GM12873 (cell line): ENCODE data around the gene CYTH3.

Source experiments
- TF ChIP-seq, protein P1 (sequence below): IDR thresholded peaks from 2 replicates; pipeline ENCODE4 v1.5.1; 2012; ENCODE audit warnings: low read depth, mild to moderate bottlenecking, moderate library complexity, low read length, control low read depth; ENCODE audit not compliant: insufficient read depth; ENCODE audit errors: missing control alignments

Gene CYTH3

DNA sequence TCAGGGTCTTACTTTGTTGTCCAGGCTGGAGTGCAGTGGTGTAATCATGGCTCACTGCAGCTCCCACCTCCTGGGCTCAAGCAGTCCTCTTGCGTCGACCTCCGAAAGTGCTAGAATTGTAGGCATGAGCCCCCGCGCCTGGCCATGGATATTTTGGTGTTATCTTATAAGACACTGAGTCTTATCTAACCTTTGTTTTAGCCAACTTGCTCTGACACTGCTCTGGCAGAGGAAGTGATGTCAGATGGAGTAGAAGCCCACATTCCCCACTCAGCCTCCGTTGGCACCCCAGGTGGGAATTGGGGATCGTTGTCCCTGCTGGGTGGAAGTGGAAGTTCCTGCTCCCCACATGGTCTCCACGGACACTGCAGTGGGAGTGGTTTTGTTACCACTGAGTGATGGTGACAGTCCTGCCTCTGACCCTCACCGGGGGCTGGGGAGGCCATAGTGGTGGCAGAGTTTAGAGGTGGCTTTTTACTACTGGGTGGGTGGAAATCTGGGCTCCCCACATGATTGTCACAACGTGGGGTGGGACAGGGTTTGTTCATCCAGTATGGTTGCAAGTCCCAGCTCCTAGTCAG, 142.3 kb downstream of the CYTH3 start:
- TF ChIP-seq, protein P1, sequence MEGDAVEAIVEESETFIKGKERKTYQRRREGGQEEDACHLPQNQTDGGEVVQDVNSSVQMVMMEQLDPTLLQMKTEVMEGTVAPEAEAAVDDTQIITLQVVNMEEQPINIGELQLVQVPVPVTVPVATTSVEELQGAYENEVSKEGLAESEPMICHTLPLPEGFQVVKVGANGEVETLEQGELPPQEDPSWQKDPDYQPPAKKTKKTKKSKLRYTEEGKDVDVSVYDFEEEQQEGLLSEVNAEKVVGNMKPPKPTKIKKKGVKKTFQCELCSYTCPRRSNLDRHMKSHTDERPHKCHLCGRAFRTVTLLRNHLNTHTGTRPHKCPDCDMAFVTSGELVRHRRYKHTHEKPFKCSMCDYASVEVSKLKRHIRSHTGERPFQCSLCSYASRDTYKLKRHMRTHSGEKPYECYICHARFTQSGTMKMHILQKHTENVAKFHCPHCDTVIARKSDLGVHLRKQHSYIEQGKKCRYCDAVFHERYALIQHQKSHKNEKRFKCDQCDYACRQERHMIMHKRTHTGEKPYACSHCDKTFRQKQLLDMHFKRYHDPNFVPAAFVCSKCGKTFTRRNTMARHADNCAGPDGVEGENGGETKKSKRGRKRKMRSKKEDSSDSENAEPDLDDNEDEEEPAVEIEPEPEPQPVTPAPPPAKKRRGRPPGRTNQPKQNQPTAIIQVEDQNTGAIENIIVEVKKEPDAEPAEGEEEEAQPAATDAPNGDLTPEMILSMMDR: no peak

DNA sequence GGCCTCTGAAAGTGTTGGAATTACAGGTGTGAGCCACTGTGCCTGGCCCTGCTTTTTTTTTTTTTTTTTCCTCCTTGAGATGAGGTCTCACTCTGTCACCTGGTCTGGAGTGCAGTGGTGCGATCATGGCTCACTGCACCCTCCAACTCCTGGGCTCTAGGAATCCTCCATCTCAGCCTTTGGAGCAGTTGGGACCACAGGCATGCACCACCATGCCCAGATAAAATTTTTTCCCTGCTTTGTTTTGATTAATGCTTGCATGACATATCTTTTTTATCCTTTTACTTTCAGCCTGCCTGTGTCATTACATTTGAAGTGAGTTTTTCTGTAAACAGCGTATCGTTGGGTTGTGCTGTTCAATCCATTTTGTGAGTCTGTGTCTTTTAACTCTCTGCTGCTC, 144.2 kb downstream of the CYTH3 start:
- TF ChIP-seq, protein P1: no peak

DNA sequence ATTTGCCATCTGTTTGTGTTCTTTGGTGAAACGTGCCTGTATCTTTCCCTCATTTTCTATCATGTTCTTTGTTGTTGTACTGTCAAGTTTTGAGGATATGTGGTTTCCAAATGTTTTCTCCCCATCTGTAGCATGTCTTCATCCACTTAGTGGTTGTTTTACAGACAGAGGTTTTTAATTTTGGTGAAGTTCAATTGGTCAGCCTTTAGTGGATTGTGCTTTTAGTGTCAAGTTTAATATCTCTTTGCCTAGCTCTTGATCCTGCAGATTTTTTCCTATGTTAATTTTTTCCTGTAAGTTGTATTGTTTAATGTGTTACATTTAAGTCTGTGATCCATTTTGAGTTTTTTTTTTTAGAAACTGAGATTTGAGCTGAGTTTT, 145.3 kb downstream of the CYTH3 start:
- TF ChIP-seq, protein P1: no peak

GRCh38 chr7:6123843-6124242, 148.6 kb downstream of the CYTH3 start:
- TF ChIP-seq, protein P1: no peak

DNA sequence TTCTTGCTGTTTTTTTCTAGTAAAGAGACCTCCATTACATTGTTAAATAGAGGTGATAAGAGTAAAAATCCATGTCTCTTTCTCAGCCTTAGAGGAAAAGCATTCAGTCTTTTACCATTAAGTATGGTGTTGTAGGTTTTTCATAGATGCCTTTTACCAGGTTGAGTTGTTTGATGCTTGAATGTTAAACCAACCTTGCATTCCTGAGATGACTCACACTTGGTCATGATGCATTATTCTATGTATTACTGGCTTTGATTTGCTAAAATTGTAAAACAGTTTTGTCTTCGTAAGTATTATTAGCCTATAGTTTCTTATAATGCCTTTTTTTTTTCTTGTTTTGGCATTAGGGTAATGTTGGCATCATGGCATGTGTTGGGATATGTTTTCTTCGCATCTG, 151.3 kb downstream of the CYTH3 start:
- TF ChIP-seq, protein P1: no peak

DNA sequence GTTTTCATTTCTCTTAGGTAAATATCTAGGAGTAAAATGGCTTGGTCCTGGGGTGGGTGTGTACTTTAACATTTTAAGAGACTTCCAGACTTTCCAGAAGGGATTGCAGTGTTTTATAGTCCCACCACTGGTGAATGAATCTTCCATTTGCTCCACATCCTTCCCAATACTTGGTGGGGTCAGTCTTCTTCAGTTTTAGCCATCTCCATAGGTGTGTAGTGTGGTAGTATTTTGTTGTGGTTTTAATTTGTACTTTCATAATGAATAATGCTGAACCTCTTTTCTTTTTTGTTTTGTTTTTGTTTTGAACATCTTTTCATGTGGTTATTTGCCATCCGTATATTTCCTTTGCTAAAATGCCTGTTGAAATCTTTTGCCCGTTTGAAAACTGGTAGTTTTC, 154.9 kb downstream of the CYTH3 start:
- TF ChIP-seq, protein P1: no peak

DNA sequence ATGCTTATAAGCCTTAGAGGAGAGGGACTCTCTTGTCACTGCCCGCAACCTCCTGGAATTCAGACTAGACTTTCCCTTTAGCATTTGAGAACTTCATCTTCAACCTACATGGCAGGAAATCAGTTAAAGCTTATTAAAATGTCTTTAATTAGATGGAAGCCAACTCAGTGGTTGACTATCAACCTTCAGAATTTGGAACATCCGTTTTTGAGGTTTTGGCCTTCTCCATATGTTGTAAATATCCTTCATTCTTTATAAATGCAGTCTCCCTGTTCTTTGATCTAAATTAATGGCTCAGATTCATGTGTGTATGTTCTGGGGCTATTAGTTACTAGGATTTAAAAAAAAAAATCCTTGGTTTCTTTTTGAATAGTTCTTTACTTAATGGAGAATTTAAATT, 156.2 kb downstream of the CYTH3 start:
- TF ChIP-seq, protein P1: no peak
